Astrocyte (in vitro differentiated cells and primary cell): ENCODE results near the gene PPWD1. TPM values are rescaled to one million over a fixed set of nuclear protein-coding genes. Genes with fewer than 3 reads are reported as not detected.
A peak's percentile ranks its signal among the peaks of the same experiment; 100 is the strongest.
"Not testable (repeated sequence)": the region's sequence is repeated elsewhere in the genome, so short reads cannot be mapped to it uniquely, and the experiment has no call there.

Experiments used
- DNase-seq: peaks from one replicate; pipeline ENCODE4 v3.0.0-alpha.2; 2010; ENCODE audit warnings: low read depth
- FAIRE-seq: peaks from 2 replicates; lab custom pipeline; 2011; peaks lifted over from hg19 to GRCh38; lab: Jason Lieb, UNC
- H2AFZ ChIP-seq: 2 replicates; pipeline ENCODE4 v1.6.0; 2012; ENCODE audit warnings: low read depth, low read length, inconsistent platforms
- H3K27ac ChIP-seq: 2 replicates; pipeline ENCODE4 v1.5.1; 2011; ENCODE audit warnings: low read depth, low read length, inconsistent platforms
- H3K27me3 ChIP-seq: 2 replicates; pipeline ENCODE4 v1.6.0; 2011; ENCODE audit warnings: low read length, inconsistent platforms; ENCODE audit not compliant: insufficient read depth
- H3K36me3 ChIP-seq: 2 replicates; pipeline ENCODE4 v1.5.1; 2011; ENCODE audit warnings: low read length, inconsistent platforms; ENCODE audit not compliant: insufficient read depth
- H3K4me1 ChIP-seq: 2 replicates; pipeline ENCODE4 v1.5.1; 2011; ENCODE audit warnings: low read length, inconsistent platforms; ENCODE audit not compliant: insufficient read depth
- H3K4me2 ChIP-seq: 2 replicates; pipeline ENCODE4 v1.6.0; 2012; ENCODE audit warnings: low read length, inconsistent platforms
- H3K4me3 ChIP-seq: 2 replicates; pipeline ENCODE4 v1.5.1; 2011; ENCODE audit warnings: low read depth, mild to moderate bottlenecking, low read length, inconsistent platforms; ENCODE audit not compliant: insufficient read depth
- H3K79me2 ChIP-seq: 2 replicates; pipeline ENCODE4 v1.6.0; 2012; ENCODE audit warnings: mild to moderate bottlenecking, low read length, inconsistent platforms; ENCODE audit not compliant: insufficient read depth
- H3K9ac ChIP-seq: 2 replicates; pipeline ENCODE4 v1.6.0; 2012; ENCODE audit warnings: mild to moderate bottlenecking, low read length, inconsistent platforms
- H3K9me3 ChIP-seq: 2 replicates; pipeline ENCODE4 v1.5.1; 2012; ENCODE audit warnings: low read depth, mild to moderate bottlenecking, low read length, inconsistent platforms; ENCODE audit not compliant: insufficient read depth
- H4K20me1 ChIP-seq: 2 replicates; pipeline ENCODE4 v1.6.0; 2012; ENCODE audit warnings: low read length, inconsistent platforms; ENCODE audit not compliant: insufficient read depth
- H3K27ac Mint-ChIP-seq: one replicate; pipeline ENCODE4 v1.8.0; 2021; ENCODE audit warnings: mild to moderate bottlenecking, mixed read lengths; ENCODE audit not compliant: unreplicated experiment
- H3K27me3 Mint-ChIP-seq: one replicate; pipeline ENCODE4 v1.8.0; 2021; ENCODE audit warnings: low read depth, mixed read lengths; ENCODE audit not compliant: unreplicated experiment
- H3K36me3 Mint-ChIP-seq: one replicate; pipeline ENCODE4 v1.8.0; 2021; ENCODE audit warnings: low read depth, mixed read lengths; ENCODE audit not compliant: unreplicated experiment
- H3K4me1 Mint-ChIP-seq: one replicate; pipeline ENCODE4 v1.8.0; 2021; ENCODE audit warnings: low read depth, mixed read lengths; ENCODE audit not compliant: unreplicated experiment
- H3K4me3 Mint-ChIP-seq: one replicate; pipeline ENCODE4 v1.8.0; 2021; ENCODE audit warnings: mild to moderate bottlenecking, moderate library complexity, mixed read lengths; ENCODE audit not compliant: unreplicated experiment
- H3K9me3 Mint-ChIP-seq: one replicate; pipeline ENCODE4 v1.8.0; 2021; ENCODE audit warnings: mild to moderate bottlenecking, mixed read lengths; ENCODE audit not compliant: unreplicated experiment
- EZH2 ChIP-seq: IDR thresholded peaks from 2 replicates; pipeline ENCODE4 v1.6.1; 2012; ENCODE audit warnings: mild to moderate bottlenecking, low read length, inconsistent platforms; ENCODE audit not compliant: insufficient read depth
- total RNA-seq: library from RNA; stranded (reverse); gene quantifications from 2 replicates; pipeline ENCODE4 v1.2.1, GENCODE V29; 2021
- TF ChIP-seq, protein P1 (sequence below): IDR thresholded peaks from 2 replicates; pipeline ENCODE4 v1.5.1; 2011; ENCODE audit warnings: low read depth, mild to moderate bottlenecking, inconsistent platforms, low read length, moderate library complexity; ENCODE audit not compliant: insufficient read depth

Gene PPWD1
- total RNA-seq, 1 donor from 2014 or later = 20.4 TPM

DNA sequence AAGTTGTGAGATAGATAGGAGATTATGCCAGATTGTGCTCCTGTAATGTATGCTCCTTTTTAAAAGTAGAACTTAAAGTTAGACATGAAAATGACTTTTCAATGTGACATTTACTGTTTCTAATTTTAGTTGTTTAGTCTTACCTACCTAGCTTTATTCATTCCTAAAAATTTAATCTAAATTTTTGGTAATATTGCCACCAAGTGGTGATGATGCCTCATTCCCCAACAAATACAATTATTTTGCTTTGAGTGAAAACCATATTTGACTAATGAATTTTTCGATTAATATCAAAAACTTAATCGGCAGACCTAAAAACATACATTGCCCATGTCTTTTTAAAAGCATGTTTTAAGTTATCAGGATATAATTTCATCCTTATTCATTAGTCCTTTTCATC is 25.6 kb downstream of the PPWD1 start:
- Histone ChIP-seq H3K36me3 (peaks cover 45% of the 10 kb centered on the region), H3K27ac (no peak overlapping the region), H3K9ac (no peak overlapping the region), H3K79me2 (no peaks in the 10 kb centered on the region), H3K27me3 (no peaks in the 10 kb centered on the region), H2AFZ (no peak overlapping the region), H3K4me3 (no peak overlapping the region), H4K20me1 (no peaks in the 10 kb centered on the region), H3K4me1 (no peaks in the 10 kb centered on the region), H3K4me2 (no peak overlapping the region), H3K9me3 (no peaks in the 10 kb centered on the region)
- no peak for TF ChIP-seq EZH2
- TF ChIP-seq, protein P1, sequence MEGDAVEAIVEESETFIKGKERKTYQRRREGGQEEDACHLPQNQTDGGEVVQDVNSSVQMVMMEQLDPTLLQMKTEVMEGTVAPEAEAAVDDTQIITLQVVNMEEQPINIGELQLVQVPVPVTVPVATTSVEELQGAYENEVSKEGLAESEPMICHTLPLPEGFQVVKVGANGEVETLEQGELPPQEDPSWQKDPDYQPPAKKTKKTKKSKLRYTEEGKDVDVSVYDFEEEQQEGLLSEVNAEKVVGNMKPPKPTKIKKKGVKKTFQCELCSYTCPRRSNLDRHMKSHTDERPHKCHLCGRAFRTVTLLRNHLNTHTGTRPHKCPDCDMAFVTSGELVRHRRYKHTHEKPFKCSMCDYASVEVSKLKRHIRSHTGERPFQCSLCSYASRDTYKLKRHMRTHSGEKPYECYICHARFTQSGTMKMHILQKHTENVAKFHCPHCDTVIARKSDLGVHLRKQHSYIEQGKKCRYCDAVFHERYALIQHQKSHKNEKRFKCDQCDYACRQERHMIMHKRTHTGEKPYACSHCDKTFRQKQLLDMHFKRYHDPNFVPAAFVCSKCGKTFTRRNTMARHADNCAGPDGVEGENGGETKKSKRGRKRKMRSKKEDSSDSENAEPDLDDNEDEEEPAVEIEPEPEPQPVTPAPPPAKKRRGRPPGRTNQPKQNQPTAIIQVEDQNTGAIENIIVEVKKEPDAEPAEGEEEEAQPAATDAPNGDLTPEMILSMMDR = no peak
- H3K9me3 Mint-ChIP-seq = no peaks in the 10 kb centered on the region
- H3K27ac Mint-ChIP-seq = no peak overlapping the region
- FAIRE-seq = no peak
- no peaks in the 10 kb centered on the region for H3K4me1 Mint-ChIP-seq
- no peak overlapping the region for H3K4me3 Mint-ChIP-seq
- H3K27me3 Mint-ChIP-seq = no peaks in the 10 kb centered on the region
- DNase-seq = no peak
- peaks cover 5% of the 10 kb centered on the region for H3K36me3 Mint-ChIP-seq

DNA sequence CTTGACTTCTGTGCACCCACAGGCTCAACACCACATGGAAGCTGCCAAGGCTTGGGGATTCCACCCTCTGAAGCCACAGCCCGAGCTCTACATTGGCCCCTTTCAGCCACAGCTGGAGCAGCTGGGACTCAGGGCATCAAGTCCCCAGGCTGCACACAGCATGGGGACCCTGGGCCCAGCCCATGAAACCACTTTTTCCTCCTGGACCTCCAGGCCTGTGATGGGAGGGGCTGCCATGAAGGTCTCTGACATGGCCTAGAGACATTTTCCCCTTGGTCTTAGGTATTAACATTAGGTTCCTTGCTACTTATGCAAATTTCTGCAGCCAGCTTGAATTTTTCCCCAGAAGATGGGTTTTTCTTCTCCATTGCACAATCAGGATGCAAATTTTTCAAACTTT is 38.7 kb downstream of the PPWD1 start:
- H3K36me3 ChIP-seq = peaks cover 28% of the 10 kb centered on the region
- DNase-seq, H4K20me1 ChIP-seq, H3K9ac ChIP-seq, H2AFZ ChIP-seq, H3K4me1 Mint-ChIP-seq, H3K27ac Mint-ChIP-seq, H3K4me2 ChIP-seq, FAIRE-seq, H3K27me3 Mint-ChIP-seq, H3K4me1 ChIP-seq, H3K27ac ChIP-seq, H3K9me3 ChIP-seq, H3K27me3 ChIP-seq, H3K4me3 Mint-ChIP-seq, H3K79me2 ChIP-seq, H3K4me3 ChIP-seq: not testable (repeated sequence)
- Mint-ChIP-seq H3K9me3 (peaks cover 24% of the 10 kb centered on the region), H3K36me3 (peaks cover 57% of the 10 kb centered on the region)

DNA sequence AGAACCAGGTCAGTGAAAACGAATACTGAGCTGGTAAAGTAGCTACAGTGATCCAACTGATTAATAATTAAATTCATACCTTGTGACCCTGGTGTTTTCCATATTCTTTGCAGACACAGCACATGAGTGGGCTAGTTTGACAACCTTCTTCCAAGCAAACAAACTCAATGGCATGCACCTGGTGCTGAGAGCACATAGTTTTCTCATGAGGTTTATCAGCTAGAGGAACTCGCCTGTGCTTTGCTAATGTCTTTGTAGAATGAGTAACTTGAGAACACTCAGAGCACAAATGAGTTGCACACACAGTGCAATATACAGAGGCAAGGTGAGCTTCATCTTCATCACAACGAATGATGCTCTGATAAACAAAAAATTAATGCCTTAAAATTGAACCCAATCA is 48.4 kb downstream of the PPWD1 start:
- Histone ChIP-seq H2AFZ (no peak overlapping the region), H3K27ac (no peak overlapping the region), H3K79me2 (peaks cover 10% of the 10 kb centered on the region), H3K27me3 (no peaks in the 10 kb centered on the region), H3K9ac (no peak overlapping the region), H3K36me3 (peaks cover 30% of the 10 kb centered on the region), H3K4me1 (peaks cover 4% of the 10 kb centered on the region), H4K20me1 (no peaks in the 10 kb centered on the region), H3K4me3 (no peak overlapping the region), H3K4me2 (peak overlapping the region; percentile 25), H3K9me3 (no peaks in the 10 kb centered on the region)
- Mint-ChIP-seq H3K27me3 (no peaks in the 10 kb centered on the region), H3K4me3 (no peak overlapping the region), H3K27ac (no peak overlapping the region), H3K36me3 (peaks cover 8% of the 10 kb centered on the region), H3K9me3 (no peaks in the 10 kb centered on the region), H3K4me1 (peaks cover 5% of the 10 kb centered on the region)
- TF ChIP-seq EZH2 = no peak
- TF ChIP-seq, protein P1 = no peak
- FAIRE-seq (no peak), DNase-seq (peak; percentile 53)
